HepG2 (cell line): ENCODE results near the gene MCM3AP. TPM values are rescaled to one million over a fixed set of nuclear protein-coding genes. Genes with fewer than 3 reads are reported as not detected.

Experiments
- CCDC6 ChIP-seq: sonication (generic); formaldehyde crosslinking; IDR thresholded peaks from 2 replicates; pipeline ENCODE4 v1.8.1; 2022; ENCODE audit warnings: mild to moderate bottlenecking, missing genetic modification reagents, moderate library complexity
- CREB1 ChIP-seq, 2 experiments: fragments of 450-650 bp in 1 of 2; IDR thresholded peaks; 2 replicates each; pipeline ENCODE4 v1.6.1; 2016 to 2017; ENCODE audit warnings: control low read depth in 1 of 2, mild to moderate bottlenecking in 1 of 2, missing compliant biosample characterization in 1 of 2, missing genetic modification characterization in 1 of 2
- EP300 ChIP-seq, 3 experiments: sonication (generic) in 1 of 3; formaldehyde crosslinking in 1 of 3; IDR thresholded peaks; 2 replicates each; pipeline versions ENCODE4 v1.5.1 to v1.6.1; 2011 to 2020; ENCODE audit warnings: low read depth in 2 of 3, low read length in 2 of 3, borderline replicate concordance in 1 of 3, improper control_type of control experiment in 1 of 3, mild to moderate bottlenecking in 1 of 3, missing genetic modification reagents in 1 of 3, moderate library complexity in 1 of 3
- HNF4A ChIP-seq: sonication (generic); formaldehyde crosslinking; IDR thresholded peaks from 2 replicates; pipeline ENCODE4 v1.4.0; 2020; ENCODE audit warnings: missing genetic modification reagents
- MTF2 ChIP-seq: sonication (generic); formaldehyde crosslinking; IDR thresholded peaks from 2 replicates; pipeline ENCODE4 v1.5.0; 2020; ENCODE audit warnings: missing genetic modification reagents, borderline replicate concordance
- PHF21A ChIP-seq: sonication (generic); formaldehyde crosslinking; IDR thresholded peaks from 2 replicates; pipeline ENCODE4 v1.5.0; 2020; ENCODE audit warnings: mild to moderate bottlenecking, missing genetic modification reagents
- PHF5A ChIP-seq: IDR thresholded peaks from one replicate; pipeline ENCODE4 v1.6.1; 2018; ENCODE audit warnings: low read depth, missing genetic modification reagents; ENCODE audit not compliant: unreplicated experiment
- SMARCE1 ChIP-seq: fragments of 450-650 bp; IDR thresholded peaks from 2 replicates; pipeline ENCODE4 v1.6.1; 2017; ENCODE audit warnings: borderline replicate concordance
- TP53 ChIP-seq: sonication (generic); formaldehyde crosslinking; conservative IDR thresholded peaks from 2 replicates; pipeline ENCODE4 v1.4.0; 2020; ENCODE audit warnings: missing genetic modification reagents
- ZBTB8A ChIP-seq: sonication (generic); formaldehyde crosslinking; IDR thresholded peaks from 2 replicates; pipeline ENCODE4 v1.4.0; 2020; ENCODE audit warnings: mild to moderate bottlenecking, low read depth, missing genetic modification reagents, borderline replicate concordance
- ZNF496 ChIP-seq: sonication (generic); formaldehyde crosslinking; IDR thresholded peaks from 2 replicates; pipeline ENCODE4 v1.8.1; 2023; ENCODE audit warnings: mild to moderate bottlenecking, moderate library complexity, missing genetic modification reagents; ENCODE audit not compliant: insufficient replicate concordance
- ZNF549 ChIP-seq: sonication (generic); formaldehyde crosslinking; IDR thresholded peaks from 2 replicates; pipeline ENCODE4 v1.5.0; 2020; ENCODE audit warnings: missing genetic modification reagents
- ZNF713 ChIP-seq: sonication (generic); formaldehyde crosslinking; IDR thresholded peaks from 2 replicates; pipeline ENCODE4 v1.4.0; 2020; ENCODE audit warnings: mild to moderate bottlenecking, missing genetic modification reagents
- ZNF749 ChIP-seq: sonication (generic); formaldehyde crosslinking; IDR thresholded peaks from 2 replicates; pipeline ENCODE4 v1.8.0; 2022; ENCODE audit warnings: mild to moderate bottlenecking, missing genetic modification reagents, moderate library complexity, borderline replicate concordance
- polyA plus RNA-seq, 8 experiments: library from polyadenylated mRNA; depleted of rRNA in 3 of 8; stranded (reverse) in 7 of 8; unstranded in 1 of 8; fragments of >200 nt; fragmentation: Illumina TruSeq in 4 of 8; extraction: Trizol in 4 of 8; gene quantifications; 2 replicates each; pipeline versions ENCODE4 v1.2.1 to v1.2.3, GENCODE V29; 2011 to 2016; ENCODE audit warnings: low read depth in 4 of 8, missing spikeins in 1 of 8, mixed read lengths in 1 of 8; ENCODE audit not compliant: insufficient read depth in 1 of 8
- total RNA-seq, 5 experiments: library from RNA; depleted of rRNA; stranded (reverse); fragments of >200 nt; fragmentation: Illumina TruSeq; extraction: Trizol; gene quantifications; 2 replicates each; pipeline ENCODE4 v1.2.3, GENCODE V29; 2016; ENCODE audit warnings: low read depth in 1 of 5
- TF ChIP-seq, protein P1 (sequence below): IDR thresholded peaks from 2 replicates; pipeline ENCODE4 v1.6.1; 2016; ENCODE audit warnings: mild to moderate bottlenecking, missing biosample characterization, missing genetic modification reagents
- TF ChIP-seq, protein P2 (sequence below): sonication (generic); formaldehyde crosslinking; IDR thresholded peaks from 2 replicates; pipeline ENCODE4 v1.5.1; 2020; ENCODE audit warnings: missing genetic modification reagents, mild to moderate bottlenecking, borderline replicate concordance
- TF ChIP-seq, protein P3 (sequence below): sonication (generic); formaldehyde crosslinking; conservative IDR thresholded peaks from 2 replicates; pipeline ENCODE4 v1.8.0; 2022; ENCODE audit warnings: low read depth, missing genetic modification reagents

MCM3AP gene
- total and polyA plus RNA-seq, 2 of the 13 experiments (the other 11 are each of a cell fraction or from before 2014, with no cell fraction given), result 27.0 to 54.7 TPM

DNA sequence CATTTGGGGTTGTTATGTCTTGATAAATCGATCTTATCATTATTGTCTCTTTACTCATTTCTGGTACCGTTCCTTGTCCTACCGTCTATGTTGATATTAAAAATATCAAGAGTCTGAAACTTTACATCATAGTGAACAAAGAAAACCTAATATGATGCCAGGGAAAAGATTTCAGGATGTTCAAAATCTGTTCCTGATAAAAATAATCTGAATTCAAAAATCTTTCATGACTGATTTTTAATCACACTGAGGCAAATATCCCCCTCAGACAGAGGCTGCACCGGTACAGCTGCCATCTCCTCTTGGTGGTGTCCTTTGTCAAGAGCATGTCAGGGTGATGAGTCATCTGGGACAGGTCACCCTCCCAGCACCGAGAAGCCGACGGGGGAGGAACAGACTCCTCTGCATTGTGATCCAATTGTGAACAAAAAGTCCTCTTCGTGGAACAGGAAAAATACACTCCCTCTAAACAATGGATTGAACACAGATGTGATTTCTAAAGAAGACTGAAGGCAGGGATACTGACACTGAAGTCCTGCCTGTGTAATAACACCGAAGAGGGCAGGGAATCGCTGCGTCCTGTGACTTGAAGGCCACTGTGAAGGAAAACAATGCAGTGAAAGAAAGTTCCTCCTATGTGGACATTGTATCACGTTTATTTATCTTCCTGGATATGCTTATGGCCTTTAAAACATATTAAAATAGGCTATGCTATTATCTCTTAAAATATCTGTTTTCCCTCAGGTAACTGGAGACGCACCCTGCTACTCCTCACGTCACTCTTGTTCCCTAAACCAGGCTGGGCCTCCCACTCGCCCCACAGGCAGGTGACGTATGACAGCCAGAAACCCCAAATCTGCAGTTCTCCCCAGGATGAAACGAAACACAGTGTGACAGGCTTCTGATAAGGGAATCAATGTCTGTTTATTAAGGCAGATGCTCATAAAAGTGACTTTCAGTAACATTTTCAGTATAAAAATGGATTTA, 96.9 kb downstream of the MCM3AP start (continued):
- TF ChIP-seq ZNF549 (CRISPR knock-in tag), result no peak
- no peak for TF ChIP-seq ZNF496 (CRISPR knock-in tag)
- TF ChIP-seq ZNF749, result no peak
- no peak for TF ChIP-seq TP53
- no peak for TF ChIP-seq HNF4A
- TF ChIP-seq, protein P1, sequence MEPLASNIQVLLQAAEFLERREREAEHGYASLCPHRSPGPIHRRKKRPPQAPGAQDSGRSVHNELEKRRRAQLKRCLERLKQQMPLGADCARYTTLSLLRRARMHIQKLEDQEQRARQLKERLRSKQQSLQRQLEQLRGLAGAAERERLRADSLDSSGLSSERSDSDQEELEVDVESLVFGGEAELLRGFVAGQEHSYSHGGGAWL, result no peak
- no peak for TF ChIP-seq ZBTB8A
- TF ChIP-seq PHF21A (CRISPR knock-in tag), result no peak
- no peak for TF ChIP-seq SMARCE1
- no peak for TF ChIP-seq ZNF713 (CRISPR knock-in tag)
- TF ChIP-seq CCDC6 (CRISPR knock-in tag), result no peak
- no peak for TF ChIP-seq EP300 (IDR thresholded peaks at IDR 0.05; ENCODE audit: low read depth in 2 of 2, low read length in 2 of 2)
- no peak for TF ChIP-seq EP300 (CRISPR knock-in tag; IDR thresholded peaks at IDR 0.05; ENCODE audit: borderline replicate concordance)
- TF ChIP-seq PHF5A, result no peak
- TF ChIP-seq, protein P2, sequence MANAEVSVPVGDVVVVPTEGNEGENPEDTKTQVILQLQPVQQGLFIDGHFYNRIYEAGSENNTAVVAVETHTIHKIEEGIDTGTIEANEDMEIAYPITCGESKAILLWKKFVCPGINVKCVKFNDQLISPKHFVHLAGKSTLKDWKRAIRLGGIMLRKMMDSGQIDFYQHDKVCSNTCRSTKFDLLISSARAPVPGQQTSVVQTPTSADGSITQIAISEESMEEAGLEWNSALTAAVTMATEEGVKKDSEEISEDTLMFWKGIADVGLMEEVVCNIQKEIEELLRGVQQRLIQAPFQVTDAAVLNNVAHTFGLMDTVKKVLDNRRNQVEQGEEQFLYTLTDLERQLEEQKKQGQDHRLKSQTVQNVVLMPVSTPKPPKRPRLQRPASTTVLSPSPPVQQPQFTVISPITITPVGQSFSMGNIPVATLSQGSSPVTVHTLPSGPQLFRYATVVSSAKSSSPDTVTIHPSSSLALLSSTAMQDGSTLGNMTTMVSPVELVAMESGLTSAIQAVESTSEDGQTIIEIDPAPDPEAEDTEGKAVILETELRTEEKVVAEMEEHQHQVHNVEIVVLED (CRISPR knock-in tag), result no peak
- no peak for TF ChIP-seq MTF2 (CRISPR knock-in tag)
- TF ChIP-seq, protein P3, sequence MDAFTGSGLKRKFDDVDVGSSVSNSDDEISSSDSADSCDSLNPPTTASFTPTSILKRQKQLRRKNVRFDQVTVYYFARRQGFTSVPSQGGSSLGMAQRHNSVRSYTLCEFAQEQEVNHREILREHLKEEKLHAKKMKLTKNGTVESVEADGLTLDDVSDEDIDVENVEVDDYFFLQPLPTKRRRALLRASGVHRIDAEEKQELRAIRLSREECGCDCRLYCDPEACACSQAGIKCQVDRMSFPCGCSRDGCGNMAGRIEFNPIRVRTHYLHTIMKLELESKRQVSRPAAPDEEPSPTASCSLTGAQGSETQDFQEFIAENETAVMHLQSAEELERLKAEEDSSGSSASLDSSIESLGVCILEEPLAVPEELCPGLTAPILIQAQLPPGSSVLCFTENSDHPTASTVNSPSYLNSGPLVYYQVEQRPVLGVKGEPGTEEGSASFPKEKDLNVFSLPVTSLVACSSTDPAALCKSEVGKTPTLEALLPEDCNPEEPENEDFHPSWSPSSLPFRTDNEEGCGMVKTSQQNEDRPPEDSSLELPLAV (CRISPR knock-in tag), result no peak
- 0 out of 2 replicates have a peak, but pooled peaks have one; percentile 3 for TF ChIP-seq CREB1 (IDR thresholded peaks at IDR 0.05)
- TF ChIP-seq CREB1 (CRISPR knock-in tag; IDR thresholded peaks at IDR 0.05), result no peak
